Activated CD4-positive, alpha-beta memory T cell treated with anti-CD3 and anti-CD28 coated beads, Interleukin-2, amount 10 ng/mL, durations not matched to agents 7 days and 5 days (primary cell): Measurements from ENCODE around the gene DSCAML1. TPM values are rescaled to one million over a fixed set of nuclear protein-coding genes. Genes with fewer than 3 reads are reported as not detected.

ENCODE experiments used
- CTCF ChIA-PET: fragments of 350-600 bp; sonication (Branson Sonifier 250); formaldehyde crosslinking; loops from one replicate; lab custom pipeline; 2021; ENCODE audit warnings: antibody characterized with exemption, inconsistent platforms; lab: Charles Lee
- POLR2A ChIA-PET: fragments of 350-600 bp; sonication (Branson Sonifier 250); formaldehyde crosslinking; loops from one replicate; lab custom pipeline; 2021; ENCODE audit warnings: antibody characterized with exemption; lab: Charles Lee
- DNase-seq: peaks from one replicate; pipeline ENCODE4 v3.0.0-alpha.2; 2020
- H3K27ac Mint-ChIP-seq: one replicate; pipeline ENCODE4 v1.8.0; 2021; ENCODE audit warnings: mild to moderate bottlenecking, mixed read lengths
- H3K27me3 Mint-ChIP-seq: one replicate; pipeline ENCODE4 v1.8.0; 2021; ENCODE audit warnings: mixed read lengths
- H3K36me3 Mint-ChIP-seq: one replicate; pipeline ENCODE4 v1.8.0; 2021; ENCODE audit warnings: low read depth, mixed read lengths
- H3K4me1 Mint-ChIP-seq: one replicate; pipeline ENCODE4 v1.8.0; 2021; ENCODE audit warnings: mixed read lengths
- H3K4me3 Mint-ChIP-seq: one replicate; pipeline ENCODE4 v1.8.0; 2021; ENCODE audit warnings: mild to moderate bottlenecking, mixed read lengths
- H3K9me3 Mint-ChIP-seq: one replicate; pipeline ENCODE4 v1.8.0; 2021; ENCODE audit warnings: mixed read lengths
- total RNA-seq, 2 experiments: library from RNA; stranded (reverse); gene quantifications; one replicate each; pipeline ENCODE4 v1.2.3, GENCODE V29; 2021

DSCAML1 gene
- total RNA-seq, 2 experiments from 2014 or later: 0.03 TPM; not detected in 1

DNA sequence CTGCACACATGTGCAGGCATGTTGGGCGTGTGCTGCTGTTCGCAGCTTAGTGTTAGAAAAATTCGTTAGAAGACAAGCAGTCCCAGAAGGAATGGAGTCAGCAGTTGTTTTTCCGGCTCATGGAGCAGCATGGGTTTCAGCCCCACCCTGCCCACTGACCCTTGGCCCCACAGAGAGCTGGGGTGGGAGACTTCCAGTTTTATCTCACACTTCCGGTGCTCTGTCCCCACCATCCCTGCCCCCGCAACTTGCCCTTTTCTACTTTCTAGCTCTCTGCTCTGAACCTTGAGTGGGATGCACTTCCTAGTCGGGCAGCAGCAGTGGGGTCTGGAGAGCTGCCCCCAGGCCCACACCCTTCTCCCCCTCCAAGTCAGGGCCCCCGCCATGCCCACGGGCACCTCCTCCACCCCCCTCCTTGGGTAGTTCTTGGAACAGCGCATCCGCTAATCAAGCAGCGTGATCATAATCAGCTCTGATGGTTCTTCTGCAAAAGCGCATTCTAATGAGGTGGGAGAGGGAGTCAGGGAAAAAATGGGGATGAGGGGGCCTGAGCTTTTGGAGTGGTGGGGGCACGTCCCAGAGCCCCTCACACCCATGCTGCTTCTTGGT is 285.0 kb downstream of the DSCAML1 start:
- Mint-ChIP-seq H3K9me3 (no peaks in the 10 kb centered on the region), H3K36me3 (no peaks in the 10 kb centered on the region), H3K27ac (no peak overlapping the region), H3K27me3 (no peaks in the 10 kb centered on the region), H3K4me1 (no peaks in the 10 kb centered on the region), H3K4me3 (no peak overlapping the region)
- ChIA-PET CTCF (no interaction called here), POLR2A (no interaction called here)
- no peak for DNase-seq

DNA sequence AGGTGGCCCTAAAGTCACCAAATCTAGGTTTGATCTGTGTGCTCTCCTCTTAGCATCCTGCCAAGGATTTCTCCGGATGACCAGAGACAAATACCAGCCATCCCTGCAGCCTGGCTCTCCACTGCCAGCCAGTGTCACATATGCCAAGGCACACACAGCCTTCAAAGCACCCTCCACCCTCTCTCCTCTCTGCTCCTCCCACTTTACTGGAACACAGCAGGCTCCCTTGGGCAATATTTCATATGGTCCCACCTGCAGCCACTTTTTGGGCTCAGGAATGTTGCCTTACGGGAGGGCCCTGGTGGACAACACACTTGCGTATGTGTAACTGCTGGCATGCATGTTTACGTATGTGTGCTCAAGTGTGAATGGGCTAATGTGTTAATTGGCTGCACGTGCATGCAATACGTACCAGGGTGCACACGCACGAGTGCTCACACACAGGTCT is 285.5 kb downstream of the DSCAML1 start:
- H3K9me3 Mint-ChIP-seq: no peaks in the 10 kb centered on the region
- ChIA-PET POLR2A (no interaction called here), CTCF (no interaction called here)
- no peaks in the 10 kb centered on the region for H3K4me1 Mint-ChIP-seq
- H3K27me3 Mint-ChIP-seq: no peaks in the 10 kb centered on the region
- no peak for DNase-seq
- H3K36me3 Mint-ChIP-seq: no peaks in the 10 kb centered on the region
- no peak overlapping the region for H3K27ac Mint-ChIP-seq
- no peak overlapping the region for H3K4me3 Mint-ChIP-seq

DNA sequence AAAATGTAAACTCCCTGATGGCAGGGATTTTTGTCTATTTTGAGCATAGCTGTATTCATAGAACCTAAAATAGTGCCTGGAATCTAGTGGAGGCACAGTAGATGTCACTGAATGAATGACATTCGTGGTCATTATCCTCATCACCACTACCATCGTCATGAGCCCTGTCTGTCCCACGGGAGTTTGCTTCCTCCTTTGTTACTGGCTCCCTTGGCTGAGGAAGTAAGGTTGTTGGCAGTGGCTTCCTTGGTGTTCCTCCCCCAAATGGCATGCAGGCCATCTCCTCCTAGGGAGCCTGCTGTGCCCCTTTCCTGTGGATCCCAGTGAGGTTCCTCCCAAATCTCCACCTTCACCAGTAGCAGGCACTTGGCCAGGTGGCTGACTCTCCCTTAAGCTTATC is 286.4 kb downstream of the DSCAML1 start:
- H3K27ac Mint-ChIP-seq: no peak overlapping the region
- H3K27me3 Mint-ChIP-seq: no peaks in the 10 kb centered on the region
- no peaks in the 10 kb centered on the region for H3K4me1 Mint-ChIP-seq
- H3K9me3 Mint-ChIP-seq: no peaks in the 10 kb centered on the region
- POLR2A ChIA-PET: no interaction called here
- no peaks in the 10 kb centered on the region for H3K36me3 Mint-ChIP-seq
- no peak overlapping the region for H3K4me3 Mint-ChIP-seq
- CTCF ChIA-PET: no interaction called here
- DNase-seq: no peak

DNA sequence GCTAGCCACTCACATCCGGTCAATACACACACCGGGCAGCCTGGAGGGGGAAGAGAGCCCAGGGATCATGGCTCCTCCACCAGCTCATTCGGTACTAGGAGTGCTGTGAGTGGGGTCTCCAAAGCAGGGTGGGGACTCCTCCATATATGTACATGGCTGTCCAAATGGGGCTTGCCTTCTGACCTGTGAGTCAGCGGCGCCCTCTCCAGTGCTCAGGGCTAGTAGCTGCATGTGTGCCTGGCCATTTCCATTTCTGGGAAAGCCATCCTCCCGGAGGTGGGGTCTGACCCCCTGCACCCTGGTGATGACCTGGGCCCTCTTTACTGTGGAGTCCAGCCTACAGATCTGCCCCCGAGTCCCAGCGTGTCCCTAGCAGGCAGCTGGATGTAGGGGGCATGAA is 287.5 kb downstream of the DSCAML1 start:
- Mint-ChIP-seq H3K27ac (no peak overlapping the region), H3K4me1 (no peaks in the 10 kb centered on the region), H3K4me3 (no peak overlapping the region), H3K36me3 (no peaks in the 10 kb centered on the region), H3K27me3 (no peaks in the 10 kb centered on the region), H3K9me3 (no peaks in the 10 kb centered on the region)
- ChIA-PET CTCF (no interaction called here), POLR2A (interaction anchor here (0.6 kb wide), 1 partner anchor 168 kb away, joined by 3 read pairs; no protein-coding TSS in a partner anchor)
- no peak for DNase-seq

DNA sequence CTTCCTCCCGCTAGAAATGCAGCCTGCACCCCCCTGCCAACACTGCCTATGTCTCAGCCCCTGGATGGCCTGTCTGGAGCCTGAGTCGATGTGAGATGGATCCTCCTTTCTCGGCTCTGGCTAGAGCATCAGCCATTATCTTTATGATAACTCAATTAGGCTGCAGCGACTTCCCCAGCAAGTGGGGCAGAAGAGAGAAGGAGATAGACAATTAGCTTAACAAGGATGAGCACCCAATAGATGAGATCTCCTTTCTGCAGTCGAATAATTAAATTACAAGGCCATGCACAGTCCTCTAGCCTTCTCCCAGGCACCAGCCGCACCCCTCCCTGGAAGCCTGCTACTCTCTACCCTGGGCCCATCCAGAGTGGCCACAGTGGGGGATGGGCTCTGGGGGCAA is 290.0 kb downstream of the DSCAML1 start:
- H3K36me3 Mint-ChIP-seq: no peaks in the 10 kb centered on the region
- no peaks in the 10 kb centered on the region for H3K27me3 Mint-ChIP-seq
- no peaks in the 10 kb centered on the region for H3K9me3 Mint-ChIP-seq
- DNase-seq: no peak
- H3K4me1 Mint-ChIP-seq: no peaks in the 10 kb centered on the region
- ChIA-PET POLR2A (no interaction called here), CTCF (no interaction called here)
- no peak overlapping the region for H3K27ac Mint-ChIP-seq
- no peak overlapping the region for H3K4me3 Mint-ChIP-seq

DNA sequence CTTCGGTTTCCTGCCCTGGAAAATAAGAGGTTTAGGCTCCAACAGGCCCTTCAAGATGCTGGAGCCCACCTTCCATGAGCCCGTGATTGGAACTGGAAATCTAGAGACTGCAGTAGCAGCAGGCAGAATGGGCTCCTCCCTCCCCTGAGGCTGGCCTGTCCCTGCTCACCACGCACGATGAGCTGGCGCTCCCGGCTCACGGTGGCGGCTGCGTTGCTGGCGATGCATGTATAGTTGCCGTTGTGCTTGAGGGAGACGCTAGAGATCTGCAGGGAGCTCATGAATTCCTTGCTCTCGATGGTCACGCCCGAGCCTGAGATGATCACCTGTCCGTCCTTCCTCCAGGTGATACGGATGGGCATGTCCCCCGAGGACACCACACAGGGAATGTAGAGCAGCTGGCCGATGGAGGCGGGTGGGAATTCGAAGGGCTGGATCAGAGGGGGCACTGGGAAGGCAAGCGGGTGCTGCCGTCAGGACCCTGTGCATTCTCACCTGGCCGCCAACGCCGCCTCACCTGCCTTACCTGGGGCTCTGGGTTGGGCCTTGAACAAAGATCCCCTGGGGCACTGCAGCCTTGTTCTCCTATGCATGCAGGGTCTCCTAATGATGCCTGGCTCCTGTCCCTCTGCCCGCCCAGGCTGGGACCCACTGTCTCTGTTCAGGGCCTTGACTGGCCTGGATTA is 291.6 kb downstream of the DSCAML1 start:
- no peaks in the 10 kb centered on the region for H3K27me3 Mint-ChIP-seq
- no peak for DNase-seq
- no peak overlapping the region for H3K27ac Mint-ChIP-seq
- CTCF ChIA-PET: no interaction called here
- H3K9me3 Mint-ChIP-seq: no peaks in the 10 kb centered on the region
- H3K4me1 Mint-ChIP-seq: no peaks in the 10 kb centered on the region
- H3K36me3 Mint-ChIP-seq: no peaks in the 10 kb centered on the region
- H3K4me3 Mint-ChIP-seq: no peak overlapping the region
- POLR2A ChIA-PET: no interaction called here

DNA sequence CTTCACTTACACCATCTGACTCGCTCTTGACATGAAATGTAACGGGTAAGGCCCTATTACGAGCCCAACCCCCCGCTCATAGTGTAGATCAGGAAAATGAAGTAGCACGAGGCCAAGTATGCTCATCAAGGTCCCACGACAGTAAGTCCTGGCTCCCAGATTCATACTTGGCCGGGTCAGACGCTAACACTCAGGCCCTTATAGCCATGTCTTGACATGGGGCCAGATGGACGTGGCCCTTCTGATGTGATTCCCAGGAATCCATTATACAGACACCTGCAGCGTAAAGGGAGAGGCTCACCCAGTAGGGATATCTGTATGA is 294.3 kb downstream of the DSCAML1 start:
- no peaks in the 10 kb centered on the region for H3K36me3 Mint-ChIP-seq
- no peaks in the 10 kb centered on the region for H3K4me1 Mint-ChIP-seq
- CTCF ChIA-PET: no interaction called here
- H3K27me3 Mint-ChIP-seq: peaks cover 4% of the 10 kb centered on the region
- DNase-seq: no peak
- POLR2A ChIA-PET: no interaction called here
- H3K4me3 Mint-ChIP-seq: no peak overlapping the region
- H3K27ac Mint-ChIP-seq: no peak overlapping the region
- no peaks in the 10 kb centered on the region for H3K9me3 Mint-ChIP-seq

DNA sequence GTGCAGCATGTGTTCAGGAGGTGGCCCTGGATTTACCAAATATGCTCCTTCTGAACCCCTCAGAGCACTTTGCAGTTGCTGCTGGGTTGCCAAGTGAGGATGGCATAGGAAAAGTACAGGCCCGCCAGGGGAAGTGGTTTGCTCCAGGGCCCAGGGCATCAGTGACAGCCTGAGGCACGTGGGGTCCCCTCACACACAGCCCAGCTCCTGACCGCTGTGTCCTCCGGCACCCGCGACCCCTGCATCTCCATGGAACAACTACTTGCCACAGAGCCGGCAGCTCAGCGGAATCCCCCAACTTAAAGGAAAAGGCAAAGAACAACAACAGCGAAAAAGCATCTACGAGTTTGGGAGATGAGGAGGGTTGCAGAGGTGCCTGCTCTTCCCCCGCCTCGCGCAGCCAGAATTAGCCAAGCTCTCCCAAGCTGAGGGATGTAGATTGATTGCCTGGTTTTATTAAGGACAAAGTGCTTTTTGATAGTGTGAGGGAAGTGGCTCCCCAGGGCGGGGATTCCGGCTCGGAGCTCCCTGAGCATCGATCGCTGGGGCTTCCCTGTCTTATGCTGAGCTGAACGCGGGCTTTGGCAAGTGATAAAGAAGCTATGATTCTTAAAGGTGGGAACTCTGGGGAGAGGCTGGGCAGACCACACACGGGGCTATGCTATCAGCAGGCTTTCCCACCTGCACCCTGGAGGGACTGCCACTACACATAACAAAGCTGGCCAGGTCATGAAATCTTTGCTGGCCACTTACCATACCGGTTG is 294.8 kb downstream of the DSCAML1 start:
- ChIA-PET POLR2A (no interaction called here), CTCF (no interaction called here)
- Mint-ChIP-seq H3K4me1 (no peaks in the 10 kb centered on the region), H3K9me3 (no peaks in the 10 kb centered on the region), H3K4me3 (no peak overlapping the region), H3K36me3 (no peaks in the 10 kb centered on the region), H3K27me3 (peaks cover 4% of the 10 kb centered on the region), H3K27ac (no peak overlapping the region)
- no peak for DNase-seq

DNA sequence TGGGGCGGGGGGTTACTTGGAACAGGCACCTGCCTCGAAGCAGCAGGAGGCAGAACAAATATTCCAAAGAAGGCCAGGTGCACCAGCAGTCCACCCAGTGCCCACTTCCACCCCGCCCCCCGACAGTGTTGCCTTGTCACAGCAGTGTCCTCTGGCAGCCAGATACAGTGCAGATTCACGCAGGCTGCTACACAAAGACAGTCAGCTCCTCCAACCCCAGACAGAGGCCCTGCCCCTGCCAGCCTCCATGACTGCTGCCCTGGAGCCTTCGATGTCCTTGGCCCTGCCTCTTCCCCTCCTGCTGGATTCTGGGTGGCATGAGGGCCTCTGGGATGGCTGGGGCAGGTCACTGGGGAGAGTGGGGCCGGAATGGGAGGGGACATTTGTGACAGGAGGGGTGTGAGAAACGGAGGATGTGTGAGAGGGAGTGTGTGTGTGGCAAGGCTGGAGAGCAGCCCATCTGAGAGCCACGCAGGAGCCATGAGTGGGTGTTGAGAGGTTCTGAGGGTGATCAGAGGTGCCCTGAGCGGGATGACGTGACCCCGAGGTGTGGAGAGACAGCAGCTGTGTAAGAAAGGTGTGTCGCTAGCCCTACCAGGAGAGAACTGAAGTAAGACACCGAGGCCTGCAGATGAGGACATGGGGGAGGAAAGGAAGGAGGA is 295.6 kb downstream of the DSCAML1 start:
- H3K27ac Mint-ChIP-seq: no peak overlapping the region
- ChIA-PET POLR2A (no interaction called here), CTCF (no interaction called here)
- no peak for DNase-seq
- H3K9me3 Mint-ChIP-seq: no peaks in the 10 kb centered on the region
- no peak overlapping the region for H3K4me3 Mint-ChIP-seq
- no peaks in the 10 kb centered on the region for H3K4me1 Mint-ChIP-seq
- H3K36me3 Mint-ChIP-seq: no peaks in the 10 kb centered on the region
- peaks cover 4% of the 10 kb centered on the region for H3K27me3 Mint-ChIP-seq

DNA sequence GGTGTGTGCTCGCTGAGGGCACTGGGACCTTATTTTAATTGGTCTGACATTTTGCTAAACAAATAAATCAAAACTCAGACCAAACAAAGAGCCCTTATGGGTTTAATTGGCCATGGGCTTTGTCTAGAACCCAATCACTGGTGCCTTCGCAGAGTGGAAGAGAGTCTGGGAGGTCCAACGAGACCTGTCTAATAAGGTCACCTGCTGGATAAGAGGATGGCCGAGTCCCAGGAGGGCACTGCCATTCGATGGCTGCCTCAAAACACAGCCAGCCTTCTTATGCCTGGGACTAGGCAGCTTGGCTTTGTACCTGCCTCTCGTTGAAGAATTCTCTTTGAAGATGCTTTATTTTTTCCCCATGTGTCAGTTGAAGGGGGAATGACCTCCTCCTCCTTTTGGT is 298.2 kb downstream of the DSCAML1 start:
- no peak overlapping the region for H3K27ac Mint-ChIP-seq
- H3K4me1 Mint-ChIP-seq: no peaks in the 10 kb centered on the region
- ChIA-PET CTCF (interaction anchor here (1.8 kb wide), 1 partner anchor 72 kb away, joined by 5 read pairs; no protein-coding TSS in a partner anchor), POLR2A (no interaction called here)
- H3K36me3 Mint-ChIP-seq: no peaks in the 10 kb centered on the region
- no peak overlapping the region for H3K4me3 Mint-ChIP-seq
- H3K9me3 Mint-ChIP-seq: no peaks in the 10 kb centered on the region
- peaks cover 15% of the 10 kb centered on the region for H3K27me3 Mint-ChIP-seq
- no peak for DNase-seq

DNA sequence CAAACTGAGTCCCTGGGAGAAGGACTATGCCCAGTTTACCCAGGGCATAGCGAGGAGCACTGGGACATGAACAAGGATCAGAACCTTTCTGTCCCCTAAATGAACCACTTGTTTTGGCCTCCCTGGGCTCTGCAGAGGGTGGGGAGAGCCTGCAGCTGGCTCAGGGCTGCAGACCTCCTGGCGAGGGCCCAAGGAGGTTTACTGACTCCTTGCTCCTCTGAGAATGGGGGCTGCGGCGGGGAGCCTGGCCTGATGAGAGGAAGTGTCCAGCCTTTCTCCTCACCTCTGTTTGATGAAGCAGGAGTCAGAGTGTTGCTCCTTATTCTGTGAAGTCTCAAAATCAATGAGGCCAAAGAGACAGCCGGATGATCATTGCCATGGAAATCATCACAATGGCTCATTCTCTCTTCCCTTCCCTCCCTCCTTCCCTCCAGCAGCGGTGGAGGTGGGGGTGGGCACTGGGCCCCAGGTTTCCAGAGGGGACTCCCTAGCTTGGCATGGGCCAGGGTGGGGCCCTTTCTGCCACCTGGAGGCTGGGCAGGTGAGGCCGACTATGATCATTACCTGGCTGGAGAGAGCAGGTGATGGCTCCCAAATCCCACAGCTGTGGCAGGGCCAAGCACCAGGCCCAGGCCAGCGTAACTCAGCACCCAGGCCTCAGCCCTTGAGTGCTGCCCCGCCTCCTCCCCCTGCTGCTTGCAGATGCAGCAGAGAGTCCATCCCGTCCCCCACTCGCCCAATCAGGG is 299.6 kb downstream of the DSCAML1 start:
- peaks cover 15% of the 10 kb centered on the region for H3K27me3 Mint-ChIP-seq
- DNase-seq: no peak
- H3K9me3 Mint-ChIP-seq: no peaks in the 10 kb centered on the region
- ChIA-PET CTCF (no interaction called here), POLR2A (no interaction called here)
- H3K4me1 Mint-ChIP-seq: no peaks in the 10 kb centered on the region
- H3K36me3 Mint-ChIP-seq: no peaks in the 10 kb centered on the region
- no peak overlapping the region for H3K27ac Mint-ChIP-seq
- no peak overlapping the region for H3K4me3 Mint-ChIP-seq

DNA sequence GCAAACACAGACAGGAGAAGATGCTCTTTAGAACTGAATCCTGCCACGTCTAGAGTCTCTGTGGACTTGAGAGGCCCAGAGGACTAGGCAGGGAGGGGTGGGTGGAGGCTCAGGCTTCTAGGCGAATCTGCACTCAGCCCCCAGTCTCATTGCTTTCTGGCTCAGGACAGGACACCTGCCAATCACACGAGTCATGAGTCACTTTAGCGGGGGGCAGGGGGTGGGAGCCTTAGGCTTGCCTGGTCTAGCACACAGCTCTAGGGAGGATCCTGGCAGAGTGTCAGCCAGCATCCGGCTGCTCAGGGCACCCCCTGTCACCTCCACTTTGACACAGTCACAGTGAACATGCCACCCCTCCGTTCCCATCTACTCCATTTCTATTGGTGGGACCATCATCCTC is 301.7 kb downstream of the DSCAML1 start:
- ChIA-PET POLR2A (no interaction called here), CTCF (no interaction called here)
- DNase-seq: no peak
- Mint-ChIP-seq H3K27me3 (peaks cover 22% of the 10 kb centered on the region), H3K4me1 (no peaks in the 10 kb centered on the region), H3K36me3 (no peaks in the 10 kb centered on the region), H3K4me3 (no peak overlapping the region), H3K27ac (no peak overlapping the region), H3K9me3 (no peaks in the 10 kb centered on the region)
